GM12878 (cell line): ENCODE data around the gene NIN. TPM values are rescaled to one million over a fixed set of nuclear protein-coding genes. Genes with fewer than 3 reads are reported as not detected.

Source experiments
- ATAC-seq: fragments of 200-7000 bp; cut with Tn5 transposase; 3 replicates; pipeline ENCODE4 v1.9.1; 2020; ENCODE audit warnings: mild to moderate bottlenecking, moderate library complexity
- BruUV-seq: library from RNA; stranded (reverse); fragments of 400-500 nt; replicated peaks from 2 replicates; lab custom pipeline; 2021; lab: Mats Ljungman, UMichigan
- CTCF ChIA-PET: fragments of 300-600 bp; sonication (Branson Sonifier 250); formaldehyde crosslinking; extraction: SDS; loops from one replicate; lab custom pipeline; 2021; ENCODE audit warnings: inconsistent platforms; lab: Yijun Ruan, JAX
- POLR2A ChIA-PET: fragments of 350-600 bp; formaldehyde crosslinking; extraction: SDS; loops from one replicate; lab custom pipeline; 2021; ENCODE audit warnings: inconsistent platforms; lab: Charles Lee
- RAD21 ChIA-PET: fragments of 300-600 bp; sonication (Branson Sonifier 250); formaldehyde crosslinking; loops from one replicate; lab custom pipeline; 2023; ENCODE audit warnings: antibody characterized with exemption; ENCODE audit not compliant: unreplicated experiment; lab: Charles Lee
- SMC1A ChIA-PET: fragments of 300-600 bp; sonication (Branson Sonifier 250); formaldehyde crosslinking; loops from one replicate; lab custom pipeline; 2023; ENCODE audit not compliant: unreplicated experiment, uncharacterized antibody; lab: Charles Lee
- DNase-seq: peaks from one replicate; pipeline ENCODE4 v3.0.0-alpha.2; 2011; ENCODE audit warnings: low read depth, low spot score
- FAIRE-seq: peaks from 3 replicates; lab custom pipeline; 2011; peaks lifted over from hg19 to GRCh38; lab: Jason Lieb, UNC
- H2AFZ ChIP-seq: 2 replicates; pipeline ENCODE4 v1.6.0; 2011; ENCODE audit warnings: low read depth, low read length, control low read depth; ENCODE audit not compliant: control insufficient read depth
- H3K27ac ChIP-seq: 2 replicates; pipeline ENCODE4 v1.5.1; 2011; ENCODE audit warnings: control low read depth; ENCODE audit not compliant: control insufficient read depth, insufficient read depth
- H3K27me3 ChIP-seq, 2 experiments: replicated peaks in 1 of 2; 2 replicates each; pipeline versions ENCODE4 v1.6.0 to v1.6.1; 2011; ENCODE audit warnings: low read length in 1 of 2; ENCODE audit not compliant: control insufficient read depth in 2 of 2, insufficient read depth in 2 of 2
- H3K36me3 ChIP-seq, 2 experiments: 2 replicates each; pipeline ENCODE4 v1.5.1; 2011; ENCODE audit warnings: low read length in 1 of 2; ENCODE audit not compliant: control insufficient read depth in 2 of 2, insufficient read depth in 2 of 2
- H3K4me1 ChIP-seq: 2 replicates; pipeline ENCODE4 v1.6.1; 2011; ENCODE audit warnings: mild to moderate bottlenecking, low read length, moderate library complexity, mixed read lengths; ENCODE audit not compliant: control insufficient read depth, insufficient read depth
- H3K4me2 ChIP-seq: 2 replicates; pipeline ENCODE4 v1.6.0; 2011; ENCODE audit warnings: control low read depth; ENCODE audit not compliant: control insufficient read depth, insufficient read depth
- H3K4me3 ChIP-seq: fragments of 200-600 bp; sonication (generic); 2 replicates; pipeline ENCODE4 v1.5.1; 2016
- H3K79me2 ChIP-seq: 2 replicates; pipeline ENCODE4 v1.6.0; 2011; ENCODE audit warnings: low read length; ENCODE audit not compliant: control insufficient read depth, insufficient read depth
- H3K9ac ChIP-seq: 2 replicates; pipeline ENCODE4 v1.8.0; 2011; ENCODE audit warnings: low read length, control low read depth, mixed read lengths; ENCODE audit not compliant: control insufficient read depth, insufficient read depth
- H3K9me3 ChIP-seq: replicated peaks from 3 replicates; pipeline ENCODE4 v1.5.1; 2011; ENCODE audit warnings: mild to moderate bottlenecking, low read length; ENCODE audit not compliant: control insufficient read depth, insufficient read depth
- H4K20me1 ChIP-seq: 2 replicates; pipeline ENCODE4 v1.6.0; 2011; ENCODE audit not compliant: control insufficient read depth, insufficient read depth
- CHD1 ChIP-seq: IDR thresholded peaks from 2 replicates; pipeline ENCODE4 v1.6.1; 2012; ENCODE audit warnings: low read depth, low read length, improper control_type of control experiment
- ETV6 ChIP-seq, 2 experiments: fragments of 450-650 bp in 1 of 2; IDR thresholded peaks in 1 of 2; conservative IDR thresholded peaks in 1 of 2; 2 replicates each; pipeline ENCODE4 v1.6.1; 2014; ENCODE audit warnings: antibody characterized with exemption in 1 of 2, borderline replicate concordance in 1 of 2, low read depth in 1 of 2, mild to moderate bottlenecking in 1 of 2, moderate library complexity in 1 of 2
- FOXK2 ChIP-seq: fragments of 450-650 bp; IDR thresholded peaks from 2 replicates; pipeline ENCODE4 v1.6.1; 2017; ENCODE audit warnings: mild to moderate bottlenecking, moderate library complexity
- HCFC1 ChIP-seq: fragments of 150-350 bp; IDR thresholded peaks from 2 replicates; pipeline ENCODE4 v1.6.1; 2014; ENCODE audit warnings: low read length
- HDAC6 ChIP-seq: fragments of 200-600 bp; sonication (generic); IDR thresholded peaks from one replicate; pipeline ENCODE4 v1.8.0; 2017; ENCODE audit warnings: antibody characterized with exemption; ENCODE audit not compliant: unreplicated experiment
- MTA3 ChIP-seq: IDR thresholded peaks from 2 replicates; pipeline ENCODE4 v1.6.1; 2012; ENCODE audit warnings: low read length, inconsistent platforms, borderline replicate concordance
- RCOR1 ChIP-seq: conservative IDR thresholded peaks from 2 replicates; pipeline ENCODE4 v1.6.1; 2012; ENCODE audit warnings: low read depth, low read length, improper control_type of control experiment
- SREBF2 ChIP-seq: IDR thresholded peaks from 2 replicates; pipeline ENCODE4 v1.6.1; 2012; ENCODE audit warnings: mild to moderate bottlenecking, low read length
- ZNF274 ChIP-seq: IDR thresholded peaks from one replicate; pipeline ENCODE4 v1.8.0; 2011; ENCODE audit not compliant: insufficient read length, insufficient read depth
- WGBS: methylation state at CpG from one replicate; pipeline ENCODE4 v1.1.6; 2016; ENCODE audit warnings: low lambda C conversion rate; ENCODE audit not compliant: insufficient replicate concordance, insufficient coverage; ENCODE audit errors: missing lambda C conversion rate; 5-methylcytosine and 5-hydroxymethylcytosine counted together
- in situ Hi-C: fragments of 300-500 bp; cut with MboI; formaldehyde crosslinking; loops from 9 replicates; pipeline ENCODE4 v1.14.3; 2018; ENCODE audit warnings: mixed read lengths
- intact Hi-C: fragments of 100-400 bp; cut with micrococcal nuclease; formaldehyde crosslinking; loops from one replicate; pipeline ENCODE4 v1.14.2; 2022; ENCODE audit not compliant: unreplicated experiment
- polyA plus RNA-seq, 11 experiments: library from polyadenylated mRNA; depleted of rRNA in 4 of 11; unstranded in 6 of 11; stranded (reverse) in 5 of 11; fragments of >200 nt; fragmentation: Nextera tagmentation in 4 of 11; fragmentation: Illumina TruSeq in 1 of 11; extraction: Ambion mirVana in 4 of 11; extraction: Trizol in 1 of 11; gene quantifications; 1 replicate in 1 of 11; 2 replicates in 10 of 11; pipeline versions ENCODE4 v1.2.1 to v1.2.3, GENCODE V29; 2011 to 2016; ENCODE audit warnings: inconsistent platforms in 2 of 11, missing spikeins in 2 of 11, low read depth in 1 of 11
- total RNA-seq, 4 experiments: library from RNA; depleted of rRNA in 3 of 4; stranded (reverse); fragments of >200 nt in 3 of 4; fragmentation: Illumina TruSeq in 1 of 4; extraction: Trizol in 1 of 4; gene quantifications; 2 replicates each; pipeline versions ENCODE4 v1.2.1 to v1.2.3, GENCODE V29; 2013 to 2021
- TF ChIP-seq, protein P1 (sequence below): fragments of 450-650 bp; formaldehyde crosslinking; IDR thresholded peaks from 2 replicates; pipeline ENCODE4 v1.4.0; 2022; ENCODE audit warnings: mild to moderate bottlenecking, moderate library complexity
- TF ChIP-seq, protein P2 (sequence below): IDR thresholded peaks from 2 replicates; pipeline ENCODE4 v1.6.1; 2012; ENCODE audit warnings: low read depth, low read length, improper control_type of control experiment
- TF ChIP-seq, protein P3 (sequence below): IDR thresholded peaks from 2 replicates; pipeline ENCODE4 v1.6.1; 2011; ENCODE audit warnings: low read depth, low read length, improper control_type of control experiment, borderline replicate concordance
- TF ChIP-seq, protein P4 (sequence below): fragments of 450-650 bp; IDR thresholded peaks from 2 replicates; pipeline ENCODE4 v1.6.1; 2016; ENCODE audit warnings: mild to moderate bottlenecking, moderate library complexity, borderline replicate concordance

NIN gene
- total and polyA plus RNA-seq, 10 of the 15 experiments (the other 5 are each of a cell fraction or from before 2014, with no cell fraction given), result 16.2 to 135 (median 70.3) TPM

DNA sequence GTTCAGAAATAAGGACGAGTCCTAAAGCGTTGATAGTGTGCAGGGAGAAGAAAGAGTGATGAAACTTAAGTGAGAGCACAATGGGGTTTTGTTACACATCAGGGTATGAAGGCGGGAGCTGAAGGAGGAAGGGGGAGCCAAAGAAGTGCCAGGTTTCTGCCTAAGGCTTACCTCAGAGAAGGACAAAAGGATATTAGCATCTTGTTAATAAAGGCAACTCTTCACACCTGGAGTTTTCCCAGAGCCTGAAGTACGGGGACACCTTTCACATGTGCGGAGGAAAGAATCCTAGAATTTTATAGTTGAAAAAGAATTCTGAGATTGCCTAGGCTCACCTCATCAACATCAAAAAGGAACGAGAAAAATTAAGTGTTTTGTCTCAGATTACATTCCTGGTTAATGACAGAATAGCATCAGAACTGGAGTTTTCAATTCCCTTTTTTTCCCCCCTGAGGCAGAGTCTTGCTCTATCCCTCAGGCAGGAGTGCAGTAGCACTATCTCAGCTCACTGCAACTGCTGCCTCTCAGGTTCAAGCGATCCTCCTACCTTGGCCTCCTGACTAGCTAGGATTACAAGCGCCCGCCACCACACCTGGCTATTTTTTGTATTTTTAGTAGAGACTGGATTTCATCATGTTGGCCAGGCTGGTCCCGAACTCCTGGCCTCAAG, 160.6 kb downstream of the NIN start:
- H4K20me1 ChIP-seq, result no peaks in the 10 kb centered on the region
- no peaks in the 10 kb centered on the region for H3K4me1 ChIP-seq
- no peak overlapping the region for H2AFZ ChIP-seq
- H3K27me3 ChIP-seq, result no peaks in the 10 kb centered on the region
- ChIA-PET RAD21 (interaction anchor here (0.7 to 1.4 kb wide), 2 partner anchors 67 to 70 kb away, joined by 3 to 6 read pairs; no protein-coding TSS in a partner anchor), CTCF (interaction anchor here (0.6 to 1.1 kb wide), 3 partner anchors 103 to 197 kb away, joined by 3 to 4 read pairs (median 3); no protein-coding TSS in a partner anchor), POLR2A (interaction anchor here (0.6 kb wide), 1 partner anchor 23 kb away, joined by 3 read pairs; no protein-coding TSS in a partner anchor), SMC1A (interaction anchor here (1.0 to 1.8 kb wide), 3 partner anchors 13 to 106 kb away, joined by 3 to 5 read pairs (median 3); no protein-coding TSS in a partner anchor)
- ATAC-seq (no peak), FAIRE-seq (no peak), DNase-seq (no peak)
- H3K9me3 ChIP-seq, result no peaks in the 10 kb centered on the region
- intact Hi-C loops, result no loop called here
- no peaks in the 10 kb centered on the region for H3K36me3 ChIP-seq
- no peak overlapping the region for H3K9ac ChIP-seq
- H3K27ac ChIP-seq, result no peak overlapping the region
- H3K4me2 ChIP-seq, result no peak overlapping the region
- BruUV-seq, result no TSS peak
- no peak overlapping the region for H3K4me3 ChIP-seq
- peaks cover 26% of the 10 kb centered on the region for H3K79me2 ChIP-seq
- in situ Hi-C loops, result no loop called here
- WGBS, result 88% methylated on average over 10 of the region's 10 CpGs
- TF ChIP-seq, protein P1, sequence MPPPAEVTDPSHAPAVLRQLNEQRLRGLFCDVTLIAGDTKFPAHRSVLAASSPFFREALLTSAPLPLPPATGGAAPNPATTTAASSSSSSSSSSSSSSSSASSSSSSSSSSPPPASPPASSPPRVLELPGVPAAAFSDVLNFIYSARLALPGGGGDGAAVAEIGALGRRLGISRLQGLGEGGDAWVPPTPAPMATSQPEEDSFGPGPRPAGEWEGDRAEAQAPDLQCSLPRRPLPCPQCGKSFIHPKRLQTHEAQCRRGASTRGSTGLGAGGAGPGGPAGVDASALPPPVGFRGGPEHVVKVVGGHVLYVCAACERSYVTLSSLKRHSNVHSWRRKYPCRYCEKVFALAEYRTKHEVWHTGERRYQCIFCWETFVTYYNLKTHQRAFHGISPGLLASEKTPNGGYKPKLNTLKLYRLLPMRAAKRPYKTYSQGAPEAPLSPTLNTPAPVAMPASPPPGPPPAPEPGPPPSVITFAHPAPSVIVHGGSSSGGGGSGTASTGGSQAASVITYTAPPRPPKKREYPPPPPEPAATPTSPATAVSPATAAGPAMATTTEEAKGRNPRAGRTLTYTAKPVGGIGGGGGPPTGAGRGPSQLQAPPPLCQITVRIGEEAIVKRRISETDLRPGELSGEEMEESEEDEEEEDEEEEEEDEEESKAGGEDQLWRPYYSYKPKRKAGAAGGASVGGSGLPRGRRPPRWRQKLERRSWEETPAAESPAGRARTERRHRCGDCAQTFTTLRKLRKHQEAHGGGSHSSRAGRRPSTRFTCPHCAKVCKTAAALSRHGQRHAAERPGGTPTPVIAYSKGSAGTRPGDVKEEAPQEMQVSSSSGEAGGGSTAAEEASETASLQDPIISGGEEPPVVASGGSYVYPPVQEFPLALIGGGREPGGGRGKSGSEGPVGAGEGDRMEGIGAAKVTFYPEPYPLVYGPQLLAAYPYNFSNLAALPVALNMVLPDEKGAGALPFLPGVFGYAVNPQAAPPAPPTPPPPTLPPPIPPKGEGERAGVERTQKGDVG, result no peak
- no peak for TF ChIP-seq FOXK2
- TF ChIP-seq, protein P2, sequence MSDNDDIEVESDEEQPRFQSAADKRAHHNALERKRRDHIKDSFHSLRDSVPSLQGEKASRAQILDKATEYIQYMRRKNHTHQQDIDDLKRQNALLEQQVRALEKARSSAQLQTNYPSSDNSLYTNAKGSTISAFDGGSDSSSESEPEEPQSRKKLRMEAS, result no peak
- TF ChIP-seq ETV6 (conservative IDR thresholded peaks at IDR 0.05 in 1 of 2, IDR thresholded peaks at IDR 0.05 in 1 of 2; ENCODE audit: borderline replicate concordance in 1 of 2, low read depth in 1 of 2), result no peak
- no peak for TF ChIP-seq CHD1
- TF ChIP-seq MTA3, result no peak
- TF ChIP-seq HDAC6, result no peak
- TF ChIP-seq HCFC1, result no peak
- no peak for TF ChIP-seq ZNF274
- TF ChIP-seq, protein P3, sequence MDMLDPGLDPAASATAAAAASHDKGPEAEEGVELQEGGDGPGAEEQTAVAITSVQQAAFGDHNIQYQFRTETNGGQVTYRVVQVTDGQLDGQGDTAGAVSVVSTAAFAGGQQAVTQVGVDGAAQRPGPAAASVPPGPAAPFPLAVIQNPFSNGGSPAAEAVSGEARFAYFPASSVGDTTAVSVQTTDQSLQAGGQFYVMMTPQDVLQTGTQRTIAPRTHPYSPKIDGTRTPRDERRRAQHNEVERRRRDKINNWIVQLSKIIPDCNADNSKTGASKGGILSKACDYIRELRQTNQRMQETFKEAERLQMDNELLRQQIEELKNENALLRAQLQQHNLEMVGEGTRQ, result no peak
- TF ChIP-seq, protein P4, sequence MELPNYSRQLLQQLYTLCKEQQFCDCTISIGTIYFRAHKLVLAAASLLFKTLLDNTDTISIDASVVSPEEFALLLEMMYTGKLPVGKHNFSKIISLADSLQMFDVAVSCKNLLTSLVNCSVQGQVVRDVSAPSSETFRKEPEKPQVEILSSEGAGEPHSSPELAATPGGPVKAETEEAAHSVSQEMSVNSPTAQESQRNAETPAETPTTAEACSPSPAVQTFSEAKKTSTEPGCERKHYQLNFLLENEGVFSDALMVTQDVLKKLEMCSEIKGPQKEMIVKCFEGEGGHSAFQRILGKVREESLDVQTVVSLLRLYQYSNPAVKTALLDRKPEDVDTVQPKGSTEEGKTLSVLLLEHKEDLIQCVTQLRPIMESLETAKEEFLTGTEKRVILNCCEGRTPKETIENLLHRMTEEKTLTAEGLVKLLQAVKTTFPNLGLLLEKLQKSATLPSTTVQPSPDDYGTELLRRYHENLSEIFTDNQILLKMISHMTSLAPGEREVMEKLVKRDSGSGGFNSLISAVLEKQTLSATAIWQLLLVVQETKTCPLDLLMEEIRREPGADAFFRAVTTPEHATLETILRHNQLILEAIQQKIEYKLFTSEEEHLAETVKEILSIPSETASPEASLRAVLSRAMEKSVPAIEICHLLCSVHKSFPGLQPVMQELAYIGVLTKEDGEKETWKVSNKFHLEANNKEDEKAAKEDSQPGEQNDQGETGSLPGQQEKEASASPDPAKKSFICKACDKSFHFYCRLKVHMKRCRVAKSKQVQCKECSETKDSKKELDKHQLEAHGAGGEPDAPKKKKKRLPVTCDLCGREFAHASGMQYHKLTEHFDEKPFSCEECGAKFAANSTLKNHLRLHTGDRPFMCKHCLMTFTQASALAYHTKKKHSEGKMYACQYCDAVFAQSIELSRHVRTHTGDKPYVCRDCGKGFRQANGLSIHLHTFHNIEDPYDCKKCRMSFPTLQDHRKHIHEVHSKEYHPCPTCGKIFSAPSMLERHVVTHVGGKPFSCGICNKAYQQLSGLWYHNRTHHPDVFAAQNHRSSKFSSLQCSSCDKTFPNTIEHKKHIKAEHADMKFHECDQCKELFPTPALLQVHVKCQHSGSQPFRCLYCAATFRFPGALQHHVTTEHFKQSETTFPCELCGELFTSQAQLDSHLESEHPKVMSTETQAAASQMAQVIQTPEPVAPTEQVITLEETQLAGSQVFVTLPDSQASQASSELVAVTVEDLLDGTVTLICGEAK, result no peak
- no peak for TF ChIP-seq RCOR1
- TF ChIP-seq SREBF2, result no peak
